Measurements from ENCODE around the gene SMG1.
"Not testable (repeated sequence)": the region's sequence is repeated elsewhere in the genome, so short reads cannot be mapped to it uniquely, and the experiment has no call there.

Gene SMG1

DNA sequence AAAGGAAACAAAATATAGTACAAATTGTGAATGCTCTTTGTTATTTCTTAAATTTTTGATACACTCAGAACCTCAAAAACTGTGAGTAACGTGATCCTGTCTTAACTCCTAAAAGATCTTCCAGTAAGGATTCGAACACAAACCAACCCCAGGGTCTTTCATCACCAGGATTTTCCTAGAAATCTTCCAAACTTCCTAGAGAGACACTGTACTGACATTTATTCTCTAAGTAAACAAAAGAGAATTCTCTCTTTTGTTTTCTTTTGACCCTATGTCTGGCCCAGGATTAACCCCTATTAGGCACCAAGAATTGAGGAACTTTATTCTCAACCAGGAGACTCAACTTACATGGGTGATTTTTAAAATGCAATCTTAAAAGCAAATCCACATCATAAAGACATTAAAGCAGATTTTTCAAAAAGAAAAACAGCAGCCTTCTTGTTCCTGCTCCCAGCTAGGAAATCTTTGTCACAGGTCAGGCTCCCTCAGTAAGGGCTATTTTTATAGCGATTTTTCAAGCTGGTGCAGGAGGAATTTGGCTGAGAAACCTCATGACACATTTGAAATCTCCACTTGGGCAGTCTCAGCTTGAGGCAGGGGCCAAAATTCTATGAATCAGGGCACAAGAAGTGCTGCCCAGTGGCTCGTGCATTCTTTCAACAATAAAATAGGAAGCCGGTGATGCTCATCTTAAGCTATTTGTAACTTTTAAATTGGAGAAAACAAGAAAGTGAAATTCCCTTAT, 6.2 kb upstream of the SMG1 start:
- DNase-seq, result no peak

DNA sequence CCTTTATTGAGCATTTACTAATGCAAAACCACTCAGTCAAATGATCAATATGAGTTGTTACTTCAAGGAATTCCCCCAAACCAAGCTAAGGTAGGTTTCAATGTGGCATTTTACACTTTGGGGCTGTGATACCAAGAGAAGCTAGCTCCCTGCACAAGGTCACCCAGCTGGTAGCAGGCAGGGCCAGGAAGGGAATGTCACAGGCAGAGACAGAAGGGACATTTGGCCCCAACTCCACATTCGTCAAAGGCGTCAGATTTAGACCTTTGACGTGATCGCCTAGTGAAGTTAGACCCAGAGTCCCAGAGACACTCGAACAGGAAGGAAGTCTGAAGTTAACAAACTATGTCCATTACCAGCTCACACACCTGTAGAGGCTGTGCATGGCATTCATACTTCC, 5.5 kb upstream of the SMG1 start:
- no peak for DNase-seq

DNA sequence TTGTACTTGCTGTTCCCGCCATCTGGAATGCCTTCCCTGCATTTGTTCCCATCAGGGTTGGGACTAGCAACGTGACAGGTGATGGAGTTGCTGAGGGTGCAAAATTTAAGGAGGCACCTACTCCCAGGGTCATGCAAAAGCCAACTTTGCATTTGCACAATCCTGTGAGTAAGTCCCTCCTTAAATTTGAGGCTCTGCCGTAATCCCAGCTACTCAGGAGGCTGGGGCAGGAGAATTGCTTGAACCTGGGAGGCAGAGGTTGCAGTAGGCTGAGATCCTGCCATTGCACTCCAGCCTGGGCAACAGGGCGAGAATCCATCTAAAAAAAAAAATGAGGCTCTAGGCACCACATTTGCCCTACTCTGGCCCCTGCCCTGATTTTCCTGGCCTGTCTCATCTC, 3.9 kb upstream of the SMG1 start:
- DNase-seq, result not testable (repeated sequence)

DNA sequence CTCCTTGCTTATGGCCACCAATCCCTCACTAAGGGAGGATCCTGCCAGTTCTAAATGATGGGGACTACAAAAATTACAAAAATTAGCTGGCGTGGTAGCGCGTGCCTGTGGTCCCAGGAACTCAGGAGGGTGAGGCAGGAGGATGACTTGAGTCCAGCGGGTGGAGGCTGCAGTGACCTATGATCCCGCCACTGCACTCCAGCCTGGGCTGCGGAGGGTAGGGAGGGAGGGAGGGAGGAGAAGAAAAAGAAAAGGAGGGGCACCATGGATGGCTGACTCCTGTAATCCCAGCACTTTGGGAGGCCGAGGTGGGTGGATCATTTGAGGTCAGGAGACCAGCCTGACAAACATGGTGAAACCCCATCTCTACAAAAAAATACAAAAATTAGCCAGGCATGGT, 1.9 kb upstream of the SMG1 start:
- DNase-seq, result not testable (repeated sequence)

DNA sequence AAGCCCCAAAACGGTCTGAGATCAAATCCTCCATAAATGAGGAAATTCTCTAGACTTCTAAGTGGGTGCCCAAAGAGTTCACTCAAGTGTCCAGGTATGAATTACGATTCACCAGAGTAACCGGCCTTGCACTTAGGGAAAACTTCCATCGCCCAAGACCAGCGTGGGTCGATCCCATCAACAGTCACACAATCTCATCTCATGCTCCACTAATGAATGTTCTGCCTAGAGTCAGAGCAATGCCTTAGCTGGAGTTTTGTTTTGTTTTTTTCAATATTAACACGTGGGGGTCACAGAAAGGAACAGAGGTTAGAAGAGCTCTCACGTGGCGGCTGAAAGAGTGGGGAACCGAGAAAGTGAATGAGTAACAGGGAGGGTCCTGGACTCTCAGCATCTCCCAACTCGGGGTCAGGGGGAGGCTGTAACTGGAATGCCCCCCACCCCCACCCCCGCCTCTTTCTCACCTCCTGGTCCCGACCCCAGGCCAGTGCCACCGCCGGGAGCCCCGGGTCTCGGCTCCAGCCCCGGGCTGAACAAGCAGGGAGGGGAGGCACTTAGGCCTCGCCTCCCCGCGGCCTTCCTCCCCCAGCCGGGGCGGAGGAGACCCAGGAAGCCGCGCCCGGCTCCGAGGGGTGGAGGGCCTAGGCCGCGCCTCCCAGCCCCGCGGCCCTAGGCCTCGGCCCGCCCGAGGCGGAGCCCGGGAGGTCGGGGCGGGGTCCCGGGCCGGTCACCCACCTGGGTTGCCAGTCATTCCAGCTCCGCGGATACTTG, 808 bp downstream of the SMG1 start:
- DNase-seq, result peak; percentile 71

DNA sequence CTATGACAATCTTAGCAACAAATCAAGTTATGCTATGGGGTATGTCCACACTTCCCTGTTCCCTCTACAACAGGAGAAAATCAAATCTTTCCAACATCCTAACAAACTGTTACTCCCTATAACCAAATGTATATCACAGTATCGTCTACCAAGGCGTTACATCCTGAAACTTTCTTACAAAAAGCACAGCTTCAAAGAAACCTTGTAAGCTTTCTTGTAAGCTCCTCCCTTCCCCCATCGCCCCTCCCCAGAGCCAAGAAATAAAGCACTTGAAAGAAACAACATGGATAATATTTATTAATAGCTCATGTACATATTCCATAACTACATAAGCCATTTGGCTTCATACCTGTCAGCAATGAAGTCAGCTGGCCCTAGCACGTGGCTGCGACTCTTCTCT, 2.3 kb downstream of the SMG1 start:
- not testable (repeated sequence) for DNase-seq

DNA sequence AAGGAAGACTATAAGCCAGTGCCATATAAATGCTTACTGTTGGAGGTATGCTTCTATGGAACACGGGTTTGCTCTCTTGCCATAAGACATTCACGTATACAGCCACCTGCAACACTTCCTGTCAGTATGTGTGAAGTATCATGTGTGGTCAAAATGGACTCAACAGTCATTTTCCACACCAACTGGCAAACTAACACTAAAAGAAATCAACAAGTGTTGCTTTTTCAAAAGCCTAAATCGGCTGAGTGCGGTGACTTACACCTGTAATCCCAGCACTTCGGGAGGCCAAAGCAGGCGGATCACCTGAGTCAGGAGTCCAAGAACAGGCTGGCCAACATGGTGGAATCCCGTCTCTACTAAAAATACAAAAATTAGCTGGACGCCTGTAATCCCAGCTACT, 3.1 kb downstream of the SMG1 start:
- DNase-seq, result not testable (repeated sequence)

DNA sequence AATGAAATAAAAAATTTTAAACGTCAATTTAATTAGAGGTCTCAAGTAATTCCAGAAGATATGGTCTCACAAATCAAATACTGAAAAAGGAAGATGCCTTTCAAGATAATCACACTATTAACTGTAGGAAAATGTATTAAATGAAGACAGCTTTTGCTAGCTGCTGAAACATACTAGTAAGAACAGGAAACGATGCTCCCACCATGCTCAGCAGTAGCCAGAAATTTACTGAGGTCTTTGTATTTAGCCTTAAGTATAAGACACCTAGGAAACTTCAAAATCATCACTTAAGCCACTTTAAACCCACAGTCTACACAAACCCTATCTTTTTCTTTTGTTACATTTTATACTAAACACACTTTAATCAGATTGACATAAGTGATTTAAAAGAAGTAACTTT, 16.6 kb downstream of the SMG1 start:
- DNase-seq, result not testable (repeated sequence)

DNA sequence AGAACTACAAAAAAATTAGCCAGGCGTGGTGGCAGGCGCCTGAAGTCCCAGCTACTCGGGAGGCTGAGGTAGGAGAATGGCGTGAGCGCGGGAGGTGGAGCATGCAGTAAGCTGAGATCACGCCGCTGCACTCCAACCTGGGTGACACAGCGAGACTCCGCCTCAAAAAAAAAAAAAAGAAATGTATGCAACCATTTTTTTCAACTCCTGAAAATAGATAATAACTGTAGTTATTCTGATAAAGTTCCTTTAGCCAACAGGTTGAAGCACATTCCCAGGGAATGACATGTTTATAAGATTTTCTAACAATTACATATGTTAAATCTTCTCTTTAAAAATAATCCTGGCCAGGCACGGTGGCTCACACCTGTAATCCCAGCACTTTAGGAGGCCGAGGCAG, 17.5 kb downstream of the SMG1 start:
- DNase-seq, result not testable (repeated sequence)

DNA sequence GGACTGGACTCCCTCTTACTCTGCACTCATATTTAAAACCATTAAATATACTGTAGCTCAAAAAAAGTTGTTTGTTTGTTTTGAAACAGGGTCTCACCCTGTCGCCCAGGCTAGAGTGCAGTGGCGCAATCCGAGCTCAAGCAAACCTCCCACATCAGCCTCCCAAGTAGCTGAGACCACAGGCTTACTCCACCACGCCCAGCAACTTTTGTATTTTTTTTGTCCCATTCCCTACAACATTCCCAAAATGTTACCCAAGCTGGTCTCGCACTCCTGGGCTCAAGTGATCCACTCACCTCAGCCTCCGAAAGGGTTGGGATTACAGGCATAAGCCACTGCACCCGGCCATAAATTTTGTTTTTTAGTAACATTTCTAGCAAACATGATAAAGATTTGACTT, 23.4 kb downstream of the SMG1 start:
- not testable (repeated sequence) for DNase-seq

DNA sequence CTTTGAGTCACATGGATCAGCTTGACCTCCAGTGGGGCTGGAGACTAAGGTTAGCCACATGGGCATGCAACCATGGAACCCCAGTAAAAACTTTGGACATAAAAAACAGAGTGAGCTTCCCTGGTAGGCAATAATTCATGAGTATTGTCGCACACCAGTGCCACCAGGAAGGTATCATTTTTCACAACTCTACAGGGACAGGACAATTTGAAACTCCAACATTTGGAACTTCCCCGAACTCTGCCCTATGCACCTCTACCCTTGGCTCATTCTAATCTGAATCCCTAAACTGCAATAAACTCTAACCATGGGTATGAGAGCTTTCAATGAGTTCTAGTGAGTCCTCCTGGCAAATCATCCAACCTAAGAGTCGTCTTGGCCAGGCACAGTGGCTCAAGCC, 24.2 kb downstream of the SMG1 start:
- not testable (repeated sequence) for DNase-seq

DNA sequence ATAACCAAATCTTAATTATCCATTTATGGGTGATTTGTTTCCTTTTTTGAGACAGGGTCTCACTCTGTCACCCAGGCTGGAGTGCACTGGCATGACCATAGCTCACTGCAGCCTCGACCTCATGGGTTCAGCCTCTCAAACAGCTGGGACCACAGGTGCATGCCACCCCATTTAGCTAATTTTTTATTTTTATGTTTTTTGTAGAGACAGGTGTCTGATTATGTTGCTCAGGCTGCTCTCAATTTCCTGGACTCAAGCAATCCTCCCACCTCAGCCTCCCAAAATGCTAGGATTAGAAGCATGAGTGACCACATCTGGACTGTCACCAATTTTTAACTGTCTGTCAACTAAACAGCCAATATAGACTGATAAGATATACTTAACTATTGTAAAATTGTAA, 25.0 kb downstream of the SMG1 start:
- DNase-seq, result not testable (repeated sequence)

DNA sequence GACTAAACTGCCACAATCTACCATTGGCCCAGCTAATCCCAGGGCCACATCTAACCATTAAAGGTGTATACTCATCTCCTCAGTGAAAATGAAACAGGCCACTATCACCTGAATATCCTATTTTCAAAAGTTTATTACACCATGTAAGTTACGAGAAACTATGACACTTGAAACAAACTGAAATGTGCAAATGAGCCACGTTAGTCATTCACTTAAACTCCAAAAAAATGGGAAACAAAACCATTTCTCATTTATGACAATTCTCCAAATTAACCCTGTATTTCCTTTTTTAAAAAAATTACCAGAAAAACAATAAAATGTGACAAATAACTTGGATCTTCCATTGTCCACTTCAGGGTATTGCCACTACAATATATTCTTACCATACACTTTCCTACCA, 41.8 kb downstream of the SMG1 start:
- not testable (repeated sequence) for DNase-seq

DNA sequence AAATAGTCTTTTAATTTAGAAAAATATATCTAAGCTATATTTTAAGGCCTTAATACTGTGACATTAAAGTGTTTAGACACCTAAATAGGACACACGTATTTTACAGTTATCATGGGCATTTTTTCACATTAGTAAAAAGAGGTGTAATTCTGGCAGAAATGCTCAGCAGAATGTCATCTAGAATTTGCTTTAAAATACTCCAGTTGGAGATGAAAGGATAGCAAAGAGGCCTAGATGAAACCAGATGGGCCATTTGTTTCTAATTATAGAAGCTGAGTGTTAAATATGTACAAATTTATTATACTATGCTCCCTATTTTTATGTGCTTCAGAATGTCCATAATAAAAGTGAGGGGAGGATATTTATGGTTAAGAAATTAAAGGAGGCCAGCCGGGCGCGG, 48.5 kb downstream of the SMG1 start:
- DNase-seq, result not testable (repeated sequence)

DNA sequence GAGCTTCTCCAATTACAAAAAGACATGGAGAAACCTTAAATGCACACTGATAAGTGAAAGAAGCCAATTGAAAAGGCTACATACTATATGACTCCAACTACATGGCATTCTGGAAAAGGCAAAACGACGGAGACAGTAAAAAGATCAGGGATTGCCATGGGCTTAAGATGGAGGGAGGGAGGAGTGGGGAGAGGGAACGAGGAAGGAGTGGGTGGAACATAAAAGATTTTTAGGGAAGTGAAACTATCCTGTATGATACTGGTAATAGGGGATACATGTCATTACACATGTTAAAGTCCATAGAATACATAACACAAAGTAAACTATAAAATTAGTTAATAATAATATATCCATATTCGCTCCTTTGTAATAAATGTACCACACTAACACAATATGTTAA, 48.9 kb downstream of the SMG1 start:
- not testable (repeated sequence) for DNase-seq

DNA sequence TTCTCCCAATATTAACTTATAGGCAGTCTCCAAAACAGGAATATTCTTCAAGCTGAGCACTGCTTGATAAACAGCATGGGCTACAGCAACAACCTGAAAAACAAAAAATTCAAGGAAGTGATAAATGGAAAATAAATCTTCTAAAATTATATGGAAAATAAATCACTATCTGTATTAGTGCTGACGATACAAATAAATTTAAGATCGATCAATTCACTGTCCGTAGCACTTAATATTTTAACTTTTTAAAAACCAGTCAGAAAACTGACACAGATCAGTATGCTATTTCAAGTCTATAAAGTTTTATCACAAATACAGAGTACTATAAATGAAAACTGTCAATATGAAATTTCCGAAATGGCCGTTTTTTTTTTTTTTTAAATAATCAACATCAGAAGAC, 49.9 kb downstream of the SMG1 start:
- not testable (repeated sequence) for DNase-seq

DNA sequence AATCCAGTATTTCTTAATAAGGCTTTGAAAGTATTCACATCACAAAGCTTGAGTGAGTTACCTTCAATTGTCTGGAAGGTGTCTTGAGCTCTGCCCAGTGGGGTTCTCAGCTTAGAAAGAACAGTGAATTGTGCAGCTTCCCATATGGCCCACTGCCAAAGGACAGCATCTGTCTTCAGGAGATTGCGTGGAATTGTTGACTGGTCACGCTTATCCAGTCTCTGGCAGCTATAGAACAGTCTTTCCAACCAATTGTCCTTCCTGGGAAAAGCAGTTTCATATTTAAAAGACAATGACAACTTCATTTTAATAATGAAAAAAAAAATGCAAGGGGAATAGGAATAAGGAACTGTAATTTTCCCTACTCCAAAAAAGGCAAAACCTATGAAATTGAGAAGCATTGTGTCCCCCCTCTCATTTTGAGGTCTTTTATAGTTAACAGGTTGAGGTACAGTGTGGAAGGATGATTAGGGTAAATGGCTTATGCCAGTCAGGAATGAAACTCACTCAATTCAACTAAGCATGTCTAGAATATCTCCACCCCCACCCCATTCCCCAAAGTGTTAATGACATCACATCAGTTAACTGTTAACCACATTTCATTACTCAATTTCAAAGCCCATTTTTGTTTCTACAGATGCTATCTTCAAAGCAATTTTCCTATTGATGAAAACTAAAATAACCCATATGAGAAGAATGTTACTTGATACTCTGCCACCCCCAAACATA, 57.0 kb downstream of the SMG1 start:
- DNase-seq, result not testable (repeated sequence)

DNA sequence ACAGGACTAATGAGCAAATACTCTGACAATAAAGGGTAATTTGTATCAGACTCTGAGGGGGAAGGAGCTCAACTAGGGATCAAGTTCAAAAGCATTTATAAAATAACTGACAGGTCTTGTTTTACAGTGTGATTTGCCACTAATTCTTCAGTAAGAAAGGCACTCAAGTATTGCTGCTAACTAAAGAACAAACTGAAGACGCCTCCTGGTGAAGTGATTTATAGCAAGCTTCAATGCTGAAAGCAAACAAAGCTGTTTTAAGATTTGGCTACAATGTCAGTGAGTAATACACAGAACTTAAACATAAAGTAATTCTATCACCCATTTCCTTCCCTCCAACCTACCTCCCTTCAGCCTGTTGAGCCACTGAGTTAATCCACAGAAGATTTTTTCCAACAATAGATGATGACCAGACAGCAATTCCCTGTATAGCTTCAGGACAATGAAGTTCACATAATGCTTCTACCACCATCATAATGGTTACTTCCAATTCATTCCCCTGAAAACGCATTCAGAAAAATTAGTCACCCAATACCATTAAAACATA, 59.9 kb downstream of the SMG1 start:
- not testable (repeated sequence) for DNase-seq

DNA sequence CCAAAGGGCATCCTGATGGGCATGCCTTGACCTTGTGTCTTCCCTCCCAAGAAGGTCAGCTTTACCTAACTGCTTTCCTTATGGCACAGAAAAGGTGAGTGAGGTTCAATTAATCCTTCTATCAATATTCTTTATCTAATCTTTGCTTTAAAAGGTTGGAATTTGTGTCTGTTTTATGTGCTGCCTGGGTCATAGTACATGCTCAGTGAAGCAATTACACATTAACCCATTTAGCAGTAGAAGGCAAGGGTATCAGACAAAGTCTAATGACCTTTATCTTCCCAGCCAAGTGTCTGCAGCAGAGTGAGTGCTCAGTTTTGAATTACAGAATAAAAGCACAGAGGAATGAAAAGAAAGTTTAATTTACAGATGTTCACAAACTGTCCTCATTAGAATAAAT, 63.3 kb downstream of the SMG1 start:
- not testable (repeated sequence) for DNase-seq

DNA sequence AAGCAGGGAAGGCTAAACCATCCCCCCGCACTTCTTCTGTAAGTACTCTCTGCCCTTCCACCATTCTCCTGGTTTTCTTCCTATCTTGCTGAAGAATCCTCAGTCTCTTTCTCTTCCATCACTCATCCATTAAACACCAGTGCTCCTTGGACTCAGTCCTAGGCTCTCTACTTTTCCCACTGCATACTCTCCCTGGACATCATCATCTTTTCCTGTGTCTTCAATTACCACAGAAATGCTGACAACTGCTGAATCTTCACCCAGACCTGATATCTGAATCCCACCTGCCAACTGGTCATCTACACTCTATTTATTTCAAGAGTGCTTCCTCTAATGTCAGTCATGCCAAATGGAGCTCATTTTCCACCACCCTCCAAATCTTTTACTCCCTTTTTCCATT, 71.0 kb downstream of the SMG1 start:
- no peak for DNase-seq

DNA sequence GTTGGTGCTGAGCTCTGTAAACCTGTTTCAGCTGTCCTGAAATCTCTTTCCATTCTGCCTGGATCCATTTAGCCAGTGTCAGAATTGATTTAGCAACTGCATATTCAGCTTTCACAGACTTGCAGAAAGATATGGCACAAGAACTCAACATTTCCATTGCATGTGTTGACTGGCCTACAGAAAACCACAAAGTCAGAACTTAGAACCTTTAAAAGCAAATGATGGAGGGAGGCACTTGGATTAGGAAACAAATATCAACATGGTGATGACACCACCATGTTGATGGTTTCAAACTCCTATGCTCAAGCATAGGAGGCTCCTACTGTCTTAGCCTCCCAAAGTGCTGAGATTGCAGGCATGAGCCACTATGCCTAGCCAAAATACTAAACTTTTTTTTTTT, 72.5 kb downstream of the SMG1 start:
- no peak for DNase-seq

DNA sequence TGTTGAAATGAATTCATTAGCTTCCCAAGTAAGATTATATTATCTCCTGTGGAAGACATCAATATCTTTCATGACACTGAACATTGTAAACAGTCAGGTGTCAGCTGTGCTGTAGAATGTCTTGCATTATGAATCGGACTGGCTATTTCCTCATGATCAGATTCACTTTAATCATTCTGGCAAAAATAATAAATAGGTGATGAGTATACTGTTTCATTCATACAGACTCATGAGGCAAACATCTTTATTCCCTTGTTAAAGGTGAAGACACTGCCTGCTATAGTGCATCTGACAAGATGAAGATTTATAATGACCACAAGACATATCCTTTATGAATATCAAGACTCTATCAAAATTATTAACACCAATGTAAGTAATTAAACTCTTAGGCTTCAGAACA, 73.6 kb downstream of the SMG1 start:
- no peak for DNase-seq

DNA sequence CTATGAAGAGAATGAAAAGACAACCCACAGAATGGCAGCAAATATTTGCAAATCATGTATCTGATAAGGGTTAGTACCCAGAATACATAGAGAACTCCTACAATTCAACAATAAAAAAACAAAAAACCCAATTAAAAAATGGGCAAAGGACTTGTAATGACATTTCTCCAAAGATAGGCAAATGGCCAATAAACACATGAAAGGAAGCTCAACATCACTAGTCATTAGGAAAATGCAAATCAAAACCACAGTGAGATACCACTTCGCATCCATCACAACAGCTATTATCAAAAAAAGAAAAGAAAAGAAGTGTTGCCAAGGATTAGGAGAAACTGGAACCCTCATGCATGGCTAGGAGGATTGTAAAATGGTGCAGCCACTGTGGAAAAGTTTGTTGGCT, 79.8 kb downstream of the SMG1 start:
- DNase-seq, result no peak
